WERI-Rb-1 (cell line): ENCODE results near the gene MTCH1.

Source experiments
- DNase-seq: peaks from one replicate; pipeline ENCODE4 v3.0.0-alpha.2; 2020
- H3K27ac ChIP-seq: fragments of 250-450 bp; sonication (Bioruptor Pico); 2 replicates; pipeline ENCODE4 v1.5.1; 2020; ENCODE audit warnings: mild to moderate bottlenecking, moderate library complexity
- H3K27me3 ChIP-seq: fragments of 250-450 bp; sonication (Bioruptor Pico); 2 replicates; pipeline ENCODE4 v1.5.1; 2021; ENCODE audit warnings: mild to moderate bottlenecking, low read depth, moderate library complexity; ENCODE audit not compliant: insufficient read depth, severe bottlenecking
- H3K36me3 ChIP-seq: fragments of 250-450 bp; sonication (Bioruptor Pico); 2 replicates; pipeline ENCODE4 v1.5.1; 2020; ENCODE audit warnings: mild to moderate bottlenecking, moderate library complexity
- H3K4me3 ChIP-seq: 2 replicates; pipeline ENCODE4 v1.5.1; 2011; ENCODE audit warnings: low read depth, mild to moderate bottlenecking, control low read depth, low read length
- H3K9me3 ChIP-seq: fragments of 250-450 bp; sonication (Bioruptor Pico); 2 replicates; pipeline ENCODE4 v1.5.1; 2021; ENCODE audit warnings: mild to moderate bottlenecking, moderate library complexity; ENCODE audit not compliant: severe bottlenecking
- CTCF ChIP-seq: IDR thresholded peaks from 2 replicates; pipeline ENCODE4 v1.5.1; 2011; ENCODE audit warnings: low read depth, mild to moderate bottlenecking, control low read depth, inconsistent platforms, low read length

Gene MTCH1

GRCh38 chr6:36961441-36962435 is 24.3 kb downstream of the MTCH1 start:
- H3K4me3 ChIP-seq, result no peak overlapping the region
- no peak for TF ChIP-seq CTCF
- no peaks in the 10 kb centered on the region for H3K27me3 ChIP-seq
- DNase-seq, result no peak
- no peak overlapping the region for H3K27ac ChIP-seq
- peaks cover 5% of the 10 kb centered on the region for H3K36me3 ChIP-seq
- no peaks in the 10 kb centered on the region for H3K9me3 ChIP-seq

- TF ChIP-seq CTCF, result no peak
- no peaks in the 10 kb centered on the region for H3K36me3 ChIP-seq
- no peaks in the 10 kb centered on the region for H3K27me3 ChIP-seq
- no peaks in the 10 kb centered on the region for H3K9me3 ChIP-seq
- no peak for DNase-seq
- no peak overlapping the region for H3K4me3 ChIP-seq
- H3K27ac ChIP-seq, result no peak overlapping the region
These were observed 26.3 kb downstream of the MTCH1 start for GRCh38 chr6:36959555-36960250.

GRCh38 chr6:36958775-36959554 is 27.0 kb downstream of the MTCH1 start:
- no peaks in the 10 kb centered on the region for H3K27me3 ChIP-seq
- no peaks in the 10 kb centered on the region for H3K9me3 ChIP-seq
- H3K27ac ChIP-seq, result no peak overlapping the region
- DNase-seq, result no peak
- H3K36me3 ChIP-seq, result no peaks in the 10 kb centered on the region
- H3K4me3 ChIP-seq, result no peak overlapping the region
- no peak for TF ChIP-seq CTCF

- Histone ChIP-seq H3K9me3 (no peaks in the 10 kb centered on the region), H3K36me3 (no peaks in the 10 kb centered on the region), H3K4me3 (no peak overlapping the region), H3K27me3 (no peaks in the 10 kb centered on the region), H3K27ac (no peak overlapping the region)
- DNase-seq, result no peak
- TF ChIP-seq CTCF, result no peak
These were observed 28.2 kb downstream of the MTCH1 start for GRCh38 chr6:36957773-36958271.

- Histone ChIP-seq H3K27ac (no peak overlapping the region), H3K27me3 (no peaks in the 10 kb centered on the region), H3K4me3 (no peak overlapping the region), H3K36me3 (no peaks in the 10 kb centered on the region), H3K9me3 (no peaks in the 10 kb centered on the region)
- DNase-seq, result no peak
- no peak for TF ChIP-seq CTCF
These were observed 29.6 kb downstream of the MTCH1 start for GRCh38 chr6:36956446-36956820.
